Measurements from ENCODE around the gene PLPP4.

PLPP4 gene

GRCh38 chr10:120429395-120429794 lies 27.6 kb upstream of the PLPP4 start:
- H3K9ac ChIP-seq (ENCODE audit: low read length), result no peak overlapping the region
- no peak overlapping the region for H3K4me3 ChIP-seq (ENCODE audit: low read depth in 1 of 2, low read length in 2 of 2)
- no peaks in the 10 kb centered on the region for H3K27me3 ChIP-seq (ENCODE audit: control insufficient read depth in 1 of 2, insufficient read depth in 2 of 2, low read length in 2 of 2)
- H3K4me1 ChIP-seq (ENCODE audit: insufficient read depth, low read length), result no peaks in the 10 kb centered on the region
- H3K27ac ChIP-seq (ENCODE audit: low read depth, low read length), result no peak overlapping the region
- H3K36me3 ChIP-seq (ENCODE audit: insufficient read depth, low read length), result no peaks in the 10 kb centered on the region
- no peaks in the 10 kb centered on the region for H3K9me3 ChIP-seq (ENCODE audit: low read length)

DNA sequence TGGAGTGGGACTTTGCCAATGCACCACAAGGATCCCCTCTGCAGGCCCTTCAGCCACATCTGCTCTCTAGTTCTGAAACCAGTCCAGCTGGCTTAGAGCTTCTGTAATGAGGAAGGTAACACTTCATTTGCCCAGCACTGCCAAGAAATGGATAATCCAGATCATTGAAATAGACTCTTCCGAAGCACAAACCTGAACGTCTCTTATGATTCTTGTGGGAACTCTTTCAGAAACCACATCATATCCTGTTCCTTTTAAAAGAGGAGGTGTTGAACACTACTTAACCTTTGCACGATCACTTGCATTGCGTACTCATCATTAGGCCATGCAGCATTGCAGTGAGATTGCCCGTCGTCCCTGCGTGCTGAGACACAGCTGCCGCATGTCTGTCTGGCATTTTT lies 25.8 kb upstream of the PLPP4 start:
- Histone ChIP-seq H3K27ac (ENCODE audit: low read depth, low read length) (no peak overlapping the region), H3K27me3 (ENCODE audit: control insufficient read depth in 1 of 2, insufficient read depth in 2 of 2, low read length in 2 of 2) (no peaks in the 10 kb centered on the region)

DNA sequence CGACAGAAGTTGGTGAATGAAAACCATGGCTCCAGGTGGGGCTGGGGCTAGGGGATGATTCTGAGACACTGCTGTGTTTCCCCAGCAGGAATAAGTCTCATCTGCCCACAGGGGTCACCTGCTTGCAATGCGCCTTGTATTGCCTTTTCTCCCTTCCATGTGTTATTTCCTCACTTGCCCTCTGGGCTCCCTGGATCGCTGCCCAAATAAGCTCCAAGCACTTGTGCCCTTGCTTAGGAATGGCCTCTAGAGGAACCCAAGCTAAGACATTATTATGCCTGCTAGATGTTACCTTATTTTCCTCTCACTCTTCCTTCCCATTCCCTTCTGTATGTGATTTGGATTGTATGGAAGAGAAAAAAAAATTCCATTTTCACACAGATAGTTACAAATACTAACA lies 24.8 kb upstream of the PLPP4 start:
- Histone ChIP-seq H3K36me3 (ENCODE audit: insufficient read depth, low read length) (no peaks in the 10 kb centered on the region), H3K9me3 (ENCODE audit: low read length) (no peaks in the 10 kb centered on the region)

More for the DNA sequence above, 25.8 kb upstream of the PLPP4 start:
- Histone ChIP-seq H3K9ac (ENCODE audit: low read length) (no peak overlapping the region), H3K4me1 (ENCODE audit: insufficient read depth, low read length) (no peaks in the 10 kb centered on the region), H3K4me3 (ENCODE audit: low read depth in 1 of 2, low read length in 2 of 2) (no peak overlapping the region), H3K36me3 (ENCODE audit: insufficient read depth, low read length) (no peaks in the 10 kb centered on the region), H3K9me3 (ENCODE audit: low read length) (no peaks in the 10 kb centered on the region)

GRCh38 chr10:120433141-120433540 lies 23.9 kb upstream of the PLPP4 start:
- Histone ChIP-seq H3K9me3 (ENCODE audit: low read length) (no peaks in the 10 kb centered on the region), H3K4me1 (ENCODE audit: insufficient read depth, low read length) (no peaks in the 10 kb centered on the region), H3K27ac (ENCODE audit: low read depth, low read length) (no peak overlapping the region), H3K27me3 (ENCODE audit: control insufficient read depth in 1 of 2, insufficient read depth in 2 of 2, low read length in 2 of 2) (no peaks in the 10 kb centered on the region), H3K36me3 (ENCODE audit: insufficient read depth, low read length) (no peaks in the 10 kb centered on the region), H3K9ac (ENCODE audit: low read length) (no peak overlapping the region), H3K4me3 (ENCODE audit: low read depth in 1 of 2, low read length in 2 of 2) (no peak overlapping the region)

More for the DNA sequence above, 24.8 kb upstream of the PLPP4 start:
- no peak overlapping the region for H3K4me3 ChIP-seq (ENCODE audit: low read depth in 1 of 2, low read length in 2 of 2)
- H3K9ac ChIP-seq (ENCODE audit: low read length), result no peak overlapping the region
- H3K4me1 ChIP-seq (ENCODE audit: insufficient read depth, low read length), result no peaks in the 10 kb centered on the region
- H3K27me3 ChIP-seq (ENCODE audit: control insufficient read depth in 1 of 2, insufficient read depth in 2 of 2, low read length in 2 of 2), result no peaks in the 10 kb centered on the region
- H3K27ac ChIP-seq (ENCODE audit: low read depth, low read length), result no peak overlapping the region

DNA sequence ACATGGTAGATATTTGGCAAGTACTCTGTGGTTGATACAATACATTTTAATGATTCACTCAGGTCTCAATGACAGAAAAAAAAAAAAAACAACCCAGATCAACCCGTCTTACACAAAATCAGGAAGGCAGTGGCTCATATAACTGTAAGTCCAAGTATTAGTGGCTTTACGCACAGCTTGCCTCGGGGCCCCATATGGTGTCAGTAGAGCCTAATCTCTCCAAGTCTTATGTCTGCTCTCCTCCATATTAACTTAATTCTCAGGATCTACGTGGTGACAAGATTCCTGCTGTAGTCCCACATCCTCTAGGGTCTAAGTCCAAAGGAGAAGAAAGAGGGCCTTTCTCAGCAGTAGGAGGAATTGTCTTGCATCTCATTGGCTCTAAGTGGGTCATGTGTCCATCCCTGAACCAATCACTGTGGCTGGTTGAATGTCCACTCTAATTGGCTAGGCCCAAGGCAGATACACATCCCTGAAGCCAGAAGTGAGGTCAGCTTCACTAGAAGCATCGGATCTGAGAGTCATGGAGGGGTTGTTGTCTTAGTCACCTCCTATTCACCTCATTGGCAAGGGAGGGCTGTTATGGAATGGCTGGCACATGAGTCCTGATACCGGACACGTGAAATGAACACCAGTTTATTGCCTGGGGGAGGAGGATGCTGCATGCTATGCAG lies 20.5 kb upstream of the PLPP4 start:
- H3K36me3 ChIP-seq (ENCODE audit: insufficient read depth, low read length), result no peaks in the 10 kb centered on the region
- H3K4me1 ChIP-seq (ENCODE audit: insufficient read depth, low read length), result no peaks in the 10 kb centered on the region
- H3K9me3 ChIP-seq (ENCODE audit: low read length), result no peaks in the 10 kb centered on the region
- no peak overlapping the region for H3K27ac ChIP-seq (ENCODE audit: low read depth, low read length)
- H3K27me3 ChIP-seq (ENCODE audit: control insufficient read depth in 1 of 2, insufficient read depth in 2 of 2, low read length in 2 of 2), result no peaks in the 10 kb centered on the region
- no peak overlapping the region for H3K9ac ChIP-seq (ENCODE audit: low read length)
- no peak overlapping the region for H3K4me3 ChIP-seq (ENCODE audit: low read depth in 1 of 2, low read length in 2 of 2)

GRCh38 chr10:120437541-120437940 lies 19.5 kb upstream of the PLPP4 start:
- Histone ChIP-seq H3K4me1 (ENCODE audit: insufficient read depth, low read length) (no peaks in the 10 kb centered on the region), H3K9me3 (ENCODE audit: low read length) (no peaks in the 10 kb centered on the region), H3K4me3 (ENCODE audit: low read depth in 1 of 2, low read length in 2 of 2) (no peak overlapping the region), H3K9ac (ENCODE audit: low read length) (no peak overlapping the region), H3K27ac (ENCODE audit: low read depth, low read length) (no peak overlapping the region), H3K36me3 (ENCODE audit: insufficient read depth, low read length) (no peaks in the 10 kb centered on the region), H3K27me3 (ENCODE audit: control insufficient read depth in 1 of 2, insufficient read depth in 2 of 2, low read length in 2 of 2) (no peaks in the 10 kb centered on the region)

DNA sequence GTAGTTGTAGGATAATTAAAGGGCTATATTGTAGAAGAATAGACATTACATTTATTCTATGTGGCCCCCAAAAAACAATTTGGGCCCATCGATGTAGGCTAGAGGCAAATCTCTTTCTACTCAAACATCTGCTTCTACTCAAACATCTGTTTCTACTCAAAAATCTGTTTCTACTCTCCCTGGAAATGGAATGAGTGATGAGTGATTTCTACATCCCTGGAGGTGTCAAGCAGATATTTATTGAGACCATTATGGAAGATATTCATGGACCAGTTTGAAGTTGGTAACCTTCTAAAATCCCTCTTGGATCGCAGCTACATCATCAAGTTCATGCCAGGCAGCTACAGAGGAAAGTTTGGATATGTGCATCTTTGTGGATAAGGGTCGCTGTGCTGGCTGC lies 5.1 kb upstream of the PLPP4 start:
- Histone ChIP-seq H3K4me3 (ENCODE audit: low read depth in 1 of 2, low read length in 2 of 2) (no peak overlapping the region), H3K4me1 (ENCODE audit: insufficient read depth, low read length) (no peaks in the 10 kb centered on the region), H3K36me3 (ENCODE audit: insufficient read depth, low read length) (no peaks in the 10 kb centered on the region), H3K27ac (ENCODE audit: low read depth, low read length) (no peak overlapping the region), H3K9ac (ENCODE audit: low read length) (no peak overlapping the region), H3K9me3 (ENCODE audit: low read length) (no peaks in the 10 kb centered on the region), H3K27me3 (ENCODE audit: control insufficient read depth in 1 of 2, insufficient read depth in 2 of 2, low read length in 2 of 2) (peaks cover 0 to 5% of the 10 kb centered on the region in 2 donors)

DNA sequence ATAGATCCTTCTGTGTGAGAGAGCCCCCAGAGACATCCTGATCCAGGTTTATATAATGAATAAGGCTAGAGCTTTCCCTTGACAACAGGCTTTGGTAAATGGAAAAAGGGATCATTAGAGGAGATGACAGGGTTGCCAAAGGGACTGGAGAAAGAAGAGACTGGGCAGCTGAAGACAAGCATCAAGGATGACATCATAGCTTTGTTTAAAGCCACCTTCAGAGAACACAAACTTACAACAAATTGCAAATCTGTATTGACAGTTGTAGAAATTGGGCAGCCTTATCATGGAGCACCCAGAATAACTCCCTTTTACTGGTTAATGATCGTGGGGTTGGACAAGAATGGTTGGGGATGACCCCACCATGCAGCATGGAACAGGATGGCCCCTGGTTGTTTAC lies 3.7 kb upstream of the PLPP4 start:
- Histone ChIP-seq H3K36me3 (ENCODE audit: insufficient read depth, low read length) (no peaks in the 10 kb centered on the region), H3K9ac (ENCODE audit: low read length) (no peak overlapping the region), H3K4me3 (ENCODE audit: low read depth in 1 of 2, low read length in 2 of 2) (no peak overlapping the region), H3K4me1 (ENCODE audit: insufficient read depth, low read length) (no peaks in the 10 kb centered on the region), H3K9me3 (ENCODE audit: low read length) (no peaks in the 10 kb centered on the region), H3K27me3 (ENCODE audit: control insufficient read depth in 1 of 2, insufficient read depth in 2 of 2, low read length in 2 of 2) (peaks cover 4 to 17% of the 10 kb centered on the region in 2 donors), H3K27ac (ENCODE audit: low read depth, low read length) (no peak overlapping the region)

DNA sequence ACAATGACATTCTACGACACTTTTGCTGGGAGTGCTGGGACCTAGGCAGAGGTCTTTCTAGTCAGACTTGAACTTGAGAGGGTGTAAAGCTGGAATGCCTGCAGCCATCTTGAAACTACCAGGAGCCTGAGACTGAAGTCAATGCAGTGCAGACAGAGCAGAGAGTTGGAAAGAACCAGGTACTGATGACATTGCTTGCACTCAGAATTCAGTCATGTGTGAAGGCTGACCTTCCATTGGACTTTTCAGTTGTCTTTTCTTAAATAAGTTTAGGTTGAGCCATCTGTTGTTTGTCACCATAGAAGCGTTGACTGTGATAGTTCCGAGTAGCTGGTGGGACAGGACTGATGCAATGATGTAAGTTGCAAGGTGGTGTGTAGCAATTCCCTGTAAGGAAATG lies 3.1 kb upstream of the PLPP4 start:
- H3K36me3 ChIP-seq (ENCODE audit: insufficient read depth, low read length), result no peaks in the 10 kb centered on the region
- no peak overlapping the region for H3K27ac ChIP-seq (ENCODE audit: low read depth, low read length)
- H3K4me3 ChIP-seq (ENCODE audit: low read depth in 1 of 2, low read length in 2 of 2), result no peak overlapping the region
- H3K9ac ChIP-seq (ENCODE audit: low read length), result no peak overlapping the region
- H3K27me3 ChIP-seq (ENCODE audit: control insufficient read depth in 1 of 2, insufficient read depth in 2 of 2, low read length in 2 of 2), result peaks cover 8 to 21% of the 10 kb centered on the region in 2 donors
- no peaks in the 10 kb centered on the region for H3K9me3 ChIP-seq (ENCODE audit: low read length)
- H3K4me1 ChIP-seq (ENCODE audit: insufficient read depth, low read length), result no peaks in the 10 kb centered on the region

DNA sequence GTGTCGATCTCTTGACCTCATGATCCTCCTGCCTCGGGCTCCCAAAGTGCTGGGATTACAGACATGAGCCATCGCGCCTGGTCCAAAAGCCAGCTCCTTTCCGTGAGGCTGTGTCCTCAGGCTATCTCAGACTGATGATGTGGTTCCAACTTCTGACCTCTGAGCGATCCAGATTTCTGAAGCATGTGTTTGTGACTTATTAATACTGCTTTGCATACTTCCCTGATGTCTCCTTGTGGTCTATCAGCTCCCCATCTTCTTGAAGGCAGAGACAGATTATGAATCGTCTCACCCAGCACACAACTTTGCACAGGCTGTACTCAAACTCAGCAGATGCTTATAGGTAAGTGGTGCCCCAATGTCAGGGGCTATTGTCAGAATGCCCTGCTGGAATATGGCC lies 2.0 kb upstream of the PLPP4 start:
- Histone ChIP-seq H3K4me3 (ENCODE audit: low read depth in 1 of 2, low read length in 2 of 2) (no peak overlapping the region), H3K4me1 (ENCODE audit: insufficient read depth, low read length) (no peaks in the 10 kb centered on the region), H3K27me3 (ENCODE audit: control insufficient read depth in 1 of 2, insufficient read depth in 2 of 2, low read length in 2 of 2) (peaks cover 17 to 27% of the 10 kb centered on the region in 2 donors), H3K9ac (ENCODE audit: low read length) (no peak overlapping the region), H3K36me3 (ENCODE audit: insufficient read depth, low read length) (no peaks in the 10 kb centered on the region), H3K27ac (ENCODE audit: low read depth, low read length) (no peak overlapping the region), H3K9me3 (ENCODE audit: low read length) (no peaks in the 10 kb centered on the region)

- Histone ChIP-seq H3K9ac (ENCODE audit: low read length) (no peak overlapping the region), H3K4me3 (ENCODE audit: low read depth in 1 of 2, low read length in 2 of 2) (no peak overlapping the region), H3K27ac (ENCODE audit: low read depth, low read length) (no peak overlapping the region), H3K27me3 (ENCODE audit: control insufficient read depth in 1 of 2, insufficient read depth in 2 of 2, low read length in 2 of 2) (peaks cover 17 to 27% of the 10 kb centered on the region in 2 donors), H3K9me3 (ENCODE audit: low read length) (no peaks in the 10 kb centered on the region), H3K36me3 (ENCODE audit: insufficient read depth, low read length) (no peaks in the 10 kb centered on the region), H3K4me1 (ENCODE audit: insufficient read depth, low read length) (no peaks in the 10 kb centered on the region)
These were observed 1.4 kb upstream of the PLPP4 start for GRCh38 chr10:120455606-120456005.

DNA sequence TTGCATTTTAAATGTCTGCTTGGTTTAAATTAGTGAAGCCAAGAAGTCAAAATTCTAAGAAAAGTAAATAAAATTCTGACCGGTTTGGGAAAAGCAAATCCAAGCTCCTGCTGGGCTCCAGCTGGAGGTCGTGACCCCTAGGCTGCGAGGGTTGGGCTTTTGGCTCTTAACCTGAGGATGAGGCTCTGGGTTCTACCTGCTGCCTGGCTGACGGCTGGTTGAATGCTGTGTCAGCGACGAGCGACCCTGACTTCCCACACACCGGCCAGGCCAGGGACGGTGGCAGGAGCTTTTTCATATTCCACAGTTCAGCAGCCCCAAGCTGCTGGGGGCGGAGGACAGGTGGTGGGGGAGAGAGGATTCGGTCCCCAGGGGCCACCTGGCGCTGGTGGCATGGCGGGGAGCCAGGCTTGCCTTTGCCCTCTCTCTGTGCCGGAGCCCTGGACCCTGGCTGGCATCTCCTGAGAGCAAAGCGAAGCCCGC lies 843 bp upstream of the PLPP4 start:
- peaks cover 17 to 27% of the 10 kb centered on the region in 2 donors for H3K27me3 ChIP-seq (ENCODE audit: control insufficient read depth in 1 of 2, insufficient read depth in 2 of 2, low read length in 2 of 2)
- peak overlapping the region; percentile 23 to 45 for H3K4me3 ChIP-seq (ENCODE audit: low read depth in 1 of 2, low read length in 2 of 2)
- no peak overlapping the region for H3K27ac ChIP-seq (ENCODE audit: low read depth, low read length)

More for the DNA sequence above, 843 bp upstream of the PLPP4 start:
- Histone ChIP-seq H3K36me3 (ENCODE audit: insufficient read depth, low read length) (no peaks in the 10 kb centered on the region), H3K9me3 (ENCODE audit: low read length) (no peaks in the 10 kb centered on the region), H3K9ac (ENCODE audit: low read length) (no peak overlapping the region), H3K4me1 (ENCODE audit: insufficient read depth, low read length) (no peaks in the 10 kb centered on the region)
